Measurements from ENCODE around the gene AK3.

DNA sequence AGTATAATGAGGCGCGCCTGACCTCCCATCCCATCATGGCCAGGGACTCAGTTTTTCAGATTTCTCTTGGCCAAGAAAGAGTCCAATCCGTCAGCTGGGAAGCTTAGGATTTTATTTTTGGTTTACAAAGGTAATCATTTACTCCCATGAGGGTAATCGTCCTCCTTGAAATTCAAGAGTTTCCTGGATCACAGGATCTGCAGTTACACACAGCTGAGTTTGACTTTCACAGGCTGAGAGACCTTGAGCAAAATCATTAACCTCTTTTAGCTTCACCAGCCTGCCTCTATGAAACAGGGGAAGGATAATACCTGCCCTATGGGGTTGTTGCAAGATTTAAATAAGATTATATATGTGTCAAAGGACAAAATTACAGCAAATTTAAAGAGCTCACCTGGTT is 15.4 kb upstream of the AK3 start:
- TF ChIP-seq POLR2A (IDR thresholded peaks at IDR 0.05; ENCODE audit: low read depth, low read length) (no peak), JUND (IDR thresholded peaks at IDR 0.05; ENCODE audit: low read depth, low read length) (no peak), CEBPB (IDR thresholded peaks at IDR 0.05; ENCODE audit: borderline replicate concordance in 1 of 2, low read depth in 2 of 2, low read length in 2 of 2) (no peak), ESRRA (IDR thresholded peaks at IDR 0.05; ENCODE audit: low read length) (no peak)
